ENCODE data around the gene EPB41L2.

DNA sequence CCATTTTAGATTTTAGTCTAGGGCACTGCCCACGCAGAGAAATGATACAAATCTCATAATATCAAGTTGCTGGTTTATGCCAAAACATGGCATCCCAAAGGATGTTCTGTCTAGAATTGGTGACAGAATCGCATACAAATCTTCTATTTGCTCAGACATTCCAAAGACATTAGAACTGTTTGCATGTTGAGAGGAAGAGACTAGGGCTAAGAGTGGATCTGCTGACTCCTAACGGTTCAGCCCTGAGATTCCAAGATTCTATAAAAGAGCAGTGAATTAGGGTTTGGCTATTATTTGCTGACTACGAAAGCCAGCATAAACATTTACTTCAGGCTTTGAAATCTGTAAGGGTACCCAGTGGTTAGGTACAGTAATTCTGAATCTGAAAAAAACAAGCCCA, 3.6 kb downstream of the EPB41L2 start:
- TF ChIP-seq, protein P1, sequence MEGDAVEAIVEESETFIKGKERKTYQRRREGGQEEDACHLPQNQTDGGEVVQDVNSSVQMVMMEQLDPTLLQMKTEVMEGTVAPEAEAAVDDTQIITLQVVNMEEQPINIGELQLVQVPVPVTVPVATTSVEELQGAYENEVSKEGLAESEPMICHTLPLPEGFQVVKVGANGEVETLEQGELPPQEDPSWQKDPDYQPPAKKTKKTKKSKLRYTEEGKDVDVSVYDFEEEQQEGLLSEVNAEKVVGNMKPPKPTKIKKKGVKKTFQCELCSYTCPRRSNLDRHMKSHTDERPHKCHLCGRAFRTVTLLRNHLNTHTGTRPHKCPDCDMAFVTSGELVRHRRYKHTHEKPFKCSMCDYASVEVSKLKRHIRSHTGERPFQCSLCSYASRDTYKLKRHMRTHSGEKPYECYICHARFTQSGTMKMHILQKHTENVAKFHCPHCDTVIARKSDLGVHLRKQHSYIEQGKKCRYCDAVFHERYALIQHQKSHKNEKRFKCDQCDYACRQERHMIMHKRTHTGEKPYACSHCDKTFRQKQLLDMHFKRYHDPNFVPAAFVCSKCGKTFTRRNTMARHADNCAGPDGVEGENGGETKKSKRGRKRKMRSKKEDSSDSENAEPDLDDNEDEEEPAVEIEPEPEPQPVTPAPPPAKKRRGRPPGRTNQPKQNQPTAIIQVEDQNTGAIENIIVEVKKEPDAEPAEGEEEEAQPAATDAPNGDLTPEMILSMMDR (conservative IDR thresholded peaks at IDR 0.05; ENCODE audit: low read depth in 2 of 2): no peak
- TF ChIP-seq POLR2AphosphoS5 (IDR thresholded peaks at IDR 0.05; ENCODE audit: low read depth) (no peak), ZNF114 (CRISPR knock-in tag; IDR thresholded peaks at IDR 0.05) (no peak), JUNB (IDR thresholded peaks at IDR 0.05; ENCODE audit: unreplicated experiment) (no peak), EZH2 (IDR thresholded peaks at IDR 0.05; ENCODE audit: low read depth, unreplicated experiment) (no peak), CREB1 (CRISPR knock-in tag; IDR thresholded peaks at IDR 0.05; ENCODE audit: low read depth) (no peak), EZH2phosphoT487 (IDR thresholded peaks at IDR 0.05; ENCODE audit: unreplicated experiment) (no peak), NANOG (IDR thresholded peaks at IDR 0.05; ENCODE audit: borderline replicate concordance) (no peak)
- TF ChIP-seq, protein P2, sequence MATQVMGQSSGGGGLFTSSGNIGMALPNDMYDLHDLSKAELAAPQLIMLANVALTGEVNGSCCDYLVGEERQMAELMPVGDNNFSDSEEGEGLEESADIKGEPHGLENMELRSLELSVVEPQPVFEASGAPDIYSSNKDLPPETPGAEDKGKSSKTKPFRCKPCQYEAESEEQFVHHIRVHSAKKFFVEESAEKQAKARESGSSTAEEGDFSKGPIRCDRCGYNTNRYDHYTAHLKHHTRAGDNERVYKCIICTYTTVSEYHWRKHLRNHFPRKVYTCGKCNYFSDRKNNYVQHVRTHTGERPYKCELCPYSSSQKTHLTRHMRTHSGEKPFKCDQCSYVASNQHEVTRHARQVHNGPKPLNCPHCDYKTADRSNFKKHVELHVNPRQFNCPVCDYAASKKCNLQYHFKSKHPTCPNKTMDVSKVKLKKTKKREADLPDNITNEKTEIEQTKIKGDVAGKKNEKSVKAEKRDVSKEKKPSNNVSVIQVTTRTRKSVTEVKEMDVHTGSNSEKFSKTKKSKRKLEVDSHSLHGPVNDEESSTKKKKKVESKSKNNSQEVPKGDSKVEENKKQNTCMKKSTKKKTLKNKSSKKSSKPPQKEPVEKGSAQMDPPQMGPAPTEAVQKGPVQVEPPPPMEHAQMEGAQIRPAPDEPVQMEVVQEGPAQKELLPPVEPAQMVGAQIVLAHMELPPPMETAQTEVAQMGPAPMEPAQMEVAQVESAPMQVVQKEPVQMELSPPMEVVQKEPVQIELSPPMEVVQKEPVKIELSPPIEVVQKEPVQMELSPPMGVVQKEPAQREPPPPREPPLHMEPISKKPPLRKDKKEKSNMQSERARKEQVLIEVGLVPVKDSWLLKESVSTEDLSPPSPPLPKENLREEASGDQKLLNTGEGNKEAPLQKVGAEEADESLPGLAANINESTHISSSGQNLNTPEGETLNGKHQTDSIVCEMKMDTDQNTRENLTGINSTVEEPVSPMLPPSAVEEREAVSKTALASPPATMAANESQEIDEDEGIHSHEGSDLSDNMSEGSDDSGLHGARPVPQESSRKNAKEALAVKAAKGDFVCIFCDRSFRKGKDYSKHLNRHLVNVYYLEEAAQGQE (IDR thresholded peaks at IDR 0.05; ENCODE audit: unreplicated experiment): no peak
- TF ChIP-seq, protein P3, sequence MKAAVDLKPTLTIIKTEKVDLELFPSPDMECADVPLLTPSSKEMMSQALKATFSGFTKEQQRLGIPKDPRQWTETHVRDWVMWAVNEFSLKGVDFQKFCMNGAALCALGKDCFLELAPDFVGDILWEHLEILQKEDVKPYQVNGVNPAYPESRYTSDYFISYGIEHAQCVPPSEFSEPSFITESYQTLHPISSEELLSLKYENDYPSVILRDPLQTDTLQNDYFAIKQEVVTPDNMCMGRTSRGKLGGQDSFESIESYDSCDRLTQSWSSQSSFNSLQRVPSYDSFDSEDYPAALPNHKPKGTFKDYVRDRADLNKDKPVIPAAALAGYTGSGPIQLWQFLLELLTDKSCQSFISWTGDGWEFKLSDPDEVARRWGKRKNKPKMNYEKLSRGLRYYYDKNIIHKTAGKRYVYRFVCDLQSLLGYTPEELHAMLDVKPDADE (IDR thresholded peaks at IDR 0.05): no peak

Measured in GM23338 (cell line).